CD14-positive monocyte (primary cell): ENCODE data around the gene VPS18. TPM values are rescaled to one million over a fixed set of nuclear protein-coding genes. Genes with fewer than 3 reads are reported as not detected.
A peak's percentile ranks its signal among the peaks of the same experiment; 100 is the strongest.

Experiments
- DNase-seq, 3 donors: peaks; one replicate each; pipeline ENCODE4 v3.0.0-alpha.2; 2011 to 2022
- H2AFZ ChIP-seq: 2 replicates; pipeline ENCODE4 v1.6.0; 2012; ENCODE audit warnings: mild to moderate bottlenecking, low read depth, low read length, inconsistent platforms; ENCODE audit not compliant: insufficient read depth, poor library complexity, severe bottlenecking
- H3K27ac ChIP-seq, 2 donors: 1 replicate in 1 of 2; 2 replicates in 1 of 2; pipeline ENCODE4 v1.5.1; 2012 to 2013; ENCODE audit warnings: low read length in 2 of 2, control low read depth in 1 of 2, inconsistent platforms in 1 of 2, low read depth in 1 of 2, mild to moderate bottlenecking in 1 of 2
- H3K27me3 ChIP-seq, 2 donors: one replicate each; pipeline versions ENCODE4 v1.6.0 to v1.6.1; 2011 to 2013; ENCODE audit warnings: low read length in 2 of 2; ENCODE audit not compliant: control insufficient read depth in 2 of 2, insufficient read depth in 2 of 2
- H3K36me3 ChIP-seq, 2 donors: replicated peaks in 1 of 2; 1 replicate in 1 of 2; 2 replicates in 1 of 2; pipeline versions ENCODE4 v1.5.1 to v1.6.1; 2012 to 2013; ENCODE audit warnings: low read length in 2 of 2, control low read depth in 1 of 2, inconsistent platforms in 1 of 2, mild to moderate bottlenecking in 1 of 2; ENCODE audit not compliant: insufficient read depth in 2 of 2, control insufficient read depth in 1 of 2
- H3K4me1 ChIP-seq, 2 donors: 1 replicate in 1 of 2; 2 replicates in 1 of 2; pipeline versions ENCODE4 v1.5.1 to v1.6.1; 2012 to 2013; ENCODE audit warnings: low read length in 2 of 2, control low read depth in 1 of 2, inconsistent platforms in 1 of 2, mild to moderate bottlenecking in 1 of 2, moderate library complexity in 1 of 2; ENCODE audit not compliant: insufficient read depth in 2 of 2, control insufficient read depth in 1 of 2
- H3K4me2 ChIP-seq: replicated peaks from 2 replicates; pipeline ENCODE3; 2012; ENCODE audit warnings: low read length, moderate library complexity, mild to moderate bottlenecking; ENCODE audit not compliant: poor library complexity, severe bottlenecking; ENCODE audit errors: extremely low read depth
- H3K4me3 ChIP-seq, 3 experiments: fragments of 200-600 bp in 1 of 3; sonication (generic) in 1 of 3; replicated peaks in 1 of 3; 1 replicate in 2 of 3; 2 replicates in 1 of 3; pipeline ENCODE4 v1.5.1; 2011 to 2013; ENCODE audit warnings: low read length in 3 of 3, mild to moderate bottlenecking in 3 of 3, control low read depth in 2 of 3, low read depth in 2 of 3, inconsistent platforms in 1 of 3, moderate library complexity in 1 of 3
- H3K79me2 ChIP-seq: 2 replicates; pipeline ENCODE4 v1.6.0; 2012; ENCODE audit warnings: mild to moderate bottlenecking, control low read depth, inconsistent platforms, low read length, moderate library complexity; ENCODE audit not compliant: insufficient read depth
- H3K9ac ChIP-seq: 2 replicates; pipeline ENCODE4 v1.6.0; 2017; ENCODE audit warnings: low read length, mild to moderate bottlenecking; ENCODE audit not compliant: insufficient read depth, poor library complexity, severe bottlenecking
- H3K9me3 ChIP-seq, 2 donors: replicated peaks in 1 of 2; 1 replicate in 1 of 2; 2 replicates in 1 of 2; pipeline versions ENCODE4 v1.5.1 to v1.6.1; 2012 to 2013; ENCODE audit warnings: low read length in 2 of 2, control low read depth in 1 of 2; ENCODE audit not compliant: control insufficient read depth in 1 of 2, insufficient read depth in 1 of 2
- H4K20me1 ChIP-seq: 2 replicates; pipeline ENCODE4 v1.6.0; 2012; ENCODE audit warnings: mild to moderate bottlenecking, low read length, control low read depth, moderate library complexity; ENCODE audit not compliant: insufficient read depth
- H3K27ac Mint-ChIP-seq, 7 donors: one replicate each; pipeline ENCODE4 v1.8.0; 2020; ENCODE audit warnings: mild to moderate bottlenecking in 7 of 7, mixed read lengths in 7 of 7, moderate library complexity in 6 of 7, inconsistent platforms in 2 of 7
- H3K27me3 Mint-ChIP-seq, 3 donors: one replicate each; pipeline ENCODE4 v1.8.0; 2021 to 2022; ENCODE audit warnings: low read depth in 3 of 3, mild to moderate bottlenecking in 3 of 3, mixed read lengths in 3 of 3, moderate library complexity in 3 of 3, inconsistent platforms in 1 of 3
- H3K36me3 Mint-ChIP-seq, 2 donors: one replicate each; pipeline ENCODE4 v1.8.0; 2020; ENCODE audit warnings: mixed read lengths in 2 of 2, inconsistent platforms in 1 of 2, mild to moderate bottlenecking in 1 of 2
- H3K4me1 Mint-ChIP-seq: one replicate; pipeline ENCODE4 v1.8.0; 2020; ENCODE audit warnings: mild to moderate bottlenecking, mixed read lengths
- H3K4me3 Mint-ChIP-seq, 2 donors: one replicate each; pipeline ENCODE4 v1.8.0; 2020; ENCODE audit warnings: mild to moderate bottlenecking in 2 of 2, mixed read lengths in 2 of 2, moderate library complexity in 1 of 2
- H3K9me3 Mint-ChIP-seq, 7 donors: one replicate each; pipeline ENCODE4 v1.8.0; 2020 to 2022; ENCODE audit warnings: mixed read lengths in 7 of 7, mild to moderate bottlenecking in 6 of 7, moderate library complexity in 6 of 7, inconsistent platforms in 2 of 7
- CTCF ChIP-seq: fragments of 200-600 bp; IDR thresholded peaks from one replicate; pipeline ENCODE4 v1.8.0; 2022; ENCODE audit warnings: antibody characterized with exemption, mild to moderate bottlenecking
- WGBS: methylation state at CpG from one replicate; pipeline ENCODE4 v1.1.5; 2013; ENCODE audit warnings: missing lambda C conversion rate; ENCODE audit not compliant: insufficient coverage; 5-methylcytosine and 5-hydroxymethylcytosine counted together
- intact Hi-C, 2 donors: fragments of 100-400 bp; cut with micrococcal nuclease; formaldehyde crosslinking; loops; one replicate each; pipeline versions ENCODE4 v1.15.0 to v1.15.1; 2023
- polyA plus RNA-seq, 3 donors: library from polyadenylated mRNA; depleted of rRNA in 1 of 3; unstranded in 2 of 3; stranded (reverse) in 1 of 3; fragments of 300-500 nt in 2 of 3; fragments of >200 nt in 1 of 3; fragmentation: Illumina TruSeq in 2 of 3; gene quantifications; 1 replicate in 2 of 3; 2 replicates in 1 of 3; pipeline ENCODE4 v1.2.3, GENCODE V29; 2012 to 2021

Gene VPS18
- polyA plus RNA-seq, 3 donors = 12.1 to 22.8 (median 21.8) TPM

GRCh38 chr15:40922608-40923005, 28.4 kb downstream of the VPS18 start:
- Mint-ChIP-seq H3K27ac (no peak overlapping the region), H3K27me3 (peaks cover 38 to 53% (median 42%) of the 10 kb centered on the region in 3 donors), H3K9me3 (peaks cover 0 to 17% (median 7%) of the 10 kb centered on the region in 7 donors), H3K36me3 (peaks cover 7% of the 10 kb centered on the region in 2 donors), H3K4me1 (peaks cover 18% of the 10 kb centered on the region), H3K4me3 (peak overlapping the region in 1 of 2 donors; percentile 42)
- no peak overlapping the region for H2AFZ ChIP-seq
- no peak overlapping the region for H3K4me2 ChIP-seq
- H4K20me1 ChIP-seq = no peaks in the 10 kb centered on the region
- H3K4me3 ChIP-seq = no peak overlapping the region
- WGBS = 86% methylated on average over 8 of the region's 10 CpGs
- no peaks in the 10 kb centered on the region for H3K36me3 ChIP-seq
- no peak for DNase-seq
- peaks cover 16 to 21% of the 10 kb centered on the region in 2 donors for H3K4me1 ChIP-seq
- intact Hi-C loops = no loop called here
- H3K27ac ChIP-seq = no peak overlapping the region
- peaks cover 0 to 19% of the 10 kb centered on the region in 2 donors for H3K9me3 ChIP-seq
- H3K9ac ChIP-seq = no peak overlapping the region
- TF ChIP-seq CTCF = no peak
- no peaks in the 10 kb centered on the region for H3K79me2 ChIP-seq
- H3K27me3 ChIP-seq = peaks cover 25 to 49% of the 10 kb centered on the region in 2 donors

- WGBS = 95% methylated on average over 8 of the region's 9 CpGs
- no peaks in the 10 kb centered on the region for H3K36me3 ChIP-seq
- H3K9me3 Mint-ChIP-seq = peaks cover 0 to 19% (median 7%) of the 10 kb centered on the region in 7 donors
These were observed 29.3 kb downstream of the VPS18 start for GRCh38 chr15:40923551-40923950.

More at GRCh38 chr15:40923551-40923950, 29.3 kb downstream of the VPS18 start:
- no peak for DNase-seq
- Mint-ChIP-seq H3K27me3 (peaks cover 47 to 63% (median 49%) of the 10 kb centered on the region in 3 donors), H3K27ac (no peak overlapping the region), H3K4me1 (peaks cover 23% of the 10 kb centered on the region), H3K36me3 (peaks cover 7% of the 10 kb centered on the region in 2 donors), H3K4me3 (no peak overlapping the region)
- Histone ChIP-seq H3K27ac (no peak overlapping the region), H3K4me1 (peaks cover 24 to 31% of the 10 kb centered on the region in 2 donors), H3K79me2 (no peaks in the 10 kb centered on the region), H3K4me2 (no peak overlapping the region), H2AFZ (no peak overlapping the region), H3K4me3 (no peak overlapping the region), H4K20me1 (no peaks in the 10 kb centered on the region), H3K27me3 (peaks cover 27 to 58% of the 10 kb centered on the region in 2 donors), H3K9ac (no peak overlapping the region), H3K9me3 (peaks cover 0 to 20% of the 10 kb centered on the region in 2 donors)
- intact Hi-C loops = no loop called here
- no peak for TF ChIP-seq CTCF
